Left colon (tissue), 2 donors: Measurements from ENCODE around the gene ZKSCAN8. TPM values are rescaled to one million over a fixed set of nuclear protein-coding genes. Genes with fewer than 3 reads are reported as not detected.

Source experiments
- ATAC-seq: fragments of 200-7000 bp; cut with Tn5 transposase; one replicate; pipeline ENCODE4 v1.9.1; 2020; ENCODE audit warnings: mild to moderate bottlenecking, moderate library complexity
- DNase-seq, 2 donors: peaks; one replicate each; pipeline ENCODE4 v3.0.0-alpha.2; 2020
- intact Hi-C, 2 donors: fragments of 100-400 bp; cut with DNase I in 1 of 2; cut with micrococcal nuclease in 1 of 2; formaldehyde crosslinking; loops; one replicate each; pipeline versions ENCODE4 v1.11.2 to v1.14.0; 2022; cut with DNase I, micrococcal nuclease
- total RNA-seq, 2 donors: library from RNA; stranded (reverse); fragmentation: NEBNext Ultra II Directional; extraction: Animal tissue kit (Norgen Biotek cat#: 25700); gene quantifications; one replicate each; pipeline ENCODE4 v1.2.1, GENCODE V29; 2021
- donor health status: DM: no; HTN: no; CAD: no.
- donor health status: DM: yes; HTN: yes; CAD: no.

The ZKSCAN8 gene
- total RNA-seq, 2 donors from 2014 or later = 10.7 to 13.4 TPM

GRCh38 chr6:28136585-28137504 lies 4.8 kb upstream of the ZKSCAN8 start:
- ATAC-seq (peak; percentile 77), DNase-seq (peak; percentile 87 to 91)
- intact Hi-C loops = no loop called here

GRCh38 chr6:28137505-28137981 lies 4.1 kb upstream of the ZKSCAN8 start:
- no peak for DNase-seq
- intact Hi-C loops = no loop called here
- peak; percentile 18 for ATAC-seq

- intact Hi-C loops = loop anchor here in 1 of 2 donors (10.0 kb wide), 1 partner anchor 75 kb away; no protein-coding TSS in a partner anchor
- no peak for DNase-seq
- ATAC-seq = no peak
Observed at GRCh38 chr6:28139860-28140543, 1.7 kb upstream of the ZKSCAN8 start.

DNA sequence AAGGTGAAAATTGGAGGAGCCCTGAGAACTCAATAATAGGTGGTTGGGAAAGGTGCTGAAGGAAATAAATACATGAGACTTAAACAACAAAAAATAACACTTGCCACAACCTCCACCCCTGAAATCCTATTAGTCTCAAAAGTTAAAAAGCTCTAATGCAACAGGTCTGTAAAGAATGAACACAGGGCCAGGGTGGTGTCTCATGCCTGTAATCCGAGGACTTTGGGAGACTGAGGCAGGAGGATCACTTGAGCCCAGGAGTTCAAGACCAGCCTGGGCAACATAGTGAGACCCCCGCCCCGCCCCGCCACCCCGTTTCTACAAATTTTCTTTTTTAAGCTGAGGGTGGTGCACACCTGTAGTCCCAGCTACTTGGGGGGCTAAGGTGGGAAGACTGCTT lies 1.1 kb upstream of the ZKSCAN8 start:
- ATAC-seq = no peak
- intact Hi-C loops = loop anchor here in 1 of 2 donors (10.0 kb wide), 1 partner anchor 74 kb away; no protein-coding TSS in a partner anchor

GRCh38 chr6:28142446-28142845 lies 763 bp downstream of the ZKSCAN8 start:
- intact Hi-C loops = loop anchor here in 1 of 2 donors (10.0 kb wide), 1 partner anchor 72 kb away; no protein-coding TSS in a partner anchor
- ATAC-seq (no peak), DNase-seq (no peak)

More for the DNA sequence above, 1.1 kb upstream of the ZKSCAN8 start:
- DNase-seq = no peak

DNA sequence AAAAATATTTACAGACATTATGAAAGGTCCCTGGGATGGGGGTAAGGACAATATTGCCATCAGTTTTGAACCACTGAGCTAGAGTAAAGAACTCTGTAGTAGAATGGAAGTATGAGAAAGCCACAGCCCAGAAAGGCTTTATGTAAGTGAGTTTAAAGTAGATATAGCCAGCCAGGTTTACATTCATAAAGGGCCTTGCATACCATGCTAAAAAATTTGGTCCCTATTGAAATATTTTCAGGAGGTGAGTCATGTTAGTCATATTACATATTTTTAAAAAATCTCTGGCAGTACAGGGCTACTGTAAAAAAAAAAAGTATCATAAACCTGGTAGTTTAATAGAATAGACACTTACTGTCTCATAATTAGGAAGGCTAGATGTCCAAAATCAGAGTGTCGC lies 3.5 kb downstream of the ZKSCAN8 start:
- ATAC-seq = no peak
- DNase-seq = no peak
- intact Hi-C loops = loop anchor here in 1 of 2 donors (10.0 kb wide), 1 partner anchor 70 kb away; no protein-coding TSS in a partner anchor

DNA sequence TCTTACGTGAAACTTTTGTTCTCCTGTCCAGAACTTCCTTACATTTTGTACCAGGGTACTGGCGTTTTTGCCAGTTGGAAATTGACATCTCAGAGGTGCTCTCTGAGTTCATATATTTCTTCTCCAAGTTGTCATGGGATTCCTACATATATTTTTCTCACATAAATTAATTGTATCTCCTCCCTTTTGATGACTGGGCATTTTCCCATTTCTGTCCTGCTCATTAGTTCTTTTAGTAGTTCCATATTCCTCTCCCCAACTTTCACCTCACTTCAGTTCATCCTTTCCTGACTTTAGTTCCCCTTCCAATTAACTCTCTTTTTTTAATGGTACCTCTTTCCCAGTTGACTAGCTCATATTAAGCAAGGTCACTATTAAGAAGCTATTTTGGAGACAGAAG lies 10.8 kb downstream of the ZKSCAN8 start:
- DNase-seq (no peak), ATAC-seq (no peak)
- intact Hi-C loops = no loop called here

- intact Hi-C loops = no loop called here
- DNase-seq (no peak), ATAC-seq (no peak)
Observed at GRCh38 chr6:28153546-28153945, 11.9 kb downstream of the ZKSCAN8 start.

DNA sequence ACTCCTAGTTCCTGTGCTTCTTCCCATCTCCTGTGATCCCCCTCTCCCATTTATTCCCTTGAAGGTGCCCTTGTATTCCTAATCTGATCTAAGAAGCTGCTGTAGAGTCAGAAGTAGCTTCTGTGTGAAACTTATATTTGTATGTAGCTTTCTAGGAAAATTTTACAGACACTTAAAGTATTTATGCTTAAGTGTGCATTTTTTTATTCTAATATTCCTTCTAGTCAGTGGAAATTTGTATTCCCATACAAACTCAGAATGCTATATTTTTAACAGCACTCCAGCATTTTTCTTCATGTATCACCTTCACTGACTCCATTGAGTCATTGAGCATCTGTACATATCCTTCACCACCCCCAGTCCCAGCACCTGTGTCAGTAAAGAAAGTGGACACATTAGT lies 12.7 kb downstream of the ZKSCAN8 start:
- ATAC-seq = no peak

DNA sequence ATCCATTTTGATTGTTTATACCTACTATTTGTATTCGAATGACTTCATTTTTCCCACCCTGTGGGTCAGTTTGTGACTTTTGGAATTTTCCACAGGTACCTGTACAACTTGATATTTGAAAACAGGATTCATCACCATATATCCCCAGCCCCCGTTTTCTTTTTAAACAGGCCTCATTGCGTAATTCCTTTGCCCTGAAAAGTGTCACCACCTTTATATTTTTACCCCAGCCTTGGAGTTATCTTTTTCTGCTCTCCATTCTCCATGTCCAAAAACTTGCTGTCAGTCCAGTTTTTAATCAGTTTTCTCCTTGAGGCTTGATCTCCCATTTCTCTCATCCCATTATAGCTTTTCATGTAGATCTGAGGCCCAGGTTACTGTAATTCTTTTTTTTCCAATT lies 16.6 kb downstream of the ZKSCAN8 start:
- DNase-seq (no peak), ATAC-seq (no peak)
- intact Hi-C loops = no loop called here

More for the DNA sequence above, 12.7 kb downstream of the ZKSCAN8 start:
- intact Hi-C loops = no loop called here
- no peak for DNase-seq

DNA sequence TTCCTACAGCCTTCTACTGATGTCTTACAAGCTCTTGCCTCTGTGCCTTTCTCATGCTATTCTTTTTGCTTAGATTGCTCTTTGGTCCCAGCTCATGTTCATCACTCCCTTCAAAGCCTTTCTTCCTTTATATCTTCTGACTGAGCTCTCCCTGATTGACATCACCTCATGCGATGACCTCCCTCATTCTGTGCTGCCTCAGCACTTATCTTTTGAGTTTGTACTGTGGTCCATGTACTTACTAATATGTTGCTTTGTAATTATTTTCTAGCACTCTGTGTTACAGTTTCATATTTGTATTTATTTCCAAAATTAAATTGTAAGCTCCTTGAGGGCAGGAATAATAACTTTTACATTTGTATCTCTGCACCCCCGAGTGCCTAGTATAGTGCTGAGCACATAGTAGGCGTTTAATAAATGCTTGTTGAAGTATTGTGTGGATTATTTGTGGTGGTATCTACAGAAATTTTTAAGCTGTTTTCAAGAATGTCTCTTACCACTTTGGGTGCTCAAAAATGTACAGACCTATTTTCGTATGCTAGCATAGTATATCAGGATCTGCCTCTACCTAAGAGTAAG lies 17.4 kb downstream of the ZKSCAN8 start:
- ATAC-seq = no peak
- DNase-seq = no peak
- intact Hi-C loops = no loop called here

- DNase-seq = no peak
- intact Hi-C loops = no loop called here
- ATAC-seq = no peak
Observed at GRCh38 chr6:28160233-28160632, 18.6 kb downstream of the ZKSCAN8 start.

DNA sequence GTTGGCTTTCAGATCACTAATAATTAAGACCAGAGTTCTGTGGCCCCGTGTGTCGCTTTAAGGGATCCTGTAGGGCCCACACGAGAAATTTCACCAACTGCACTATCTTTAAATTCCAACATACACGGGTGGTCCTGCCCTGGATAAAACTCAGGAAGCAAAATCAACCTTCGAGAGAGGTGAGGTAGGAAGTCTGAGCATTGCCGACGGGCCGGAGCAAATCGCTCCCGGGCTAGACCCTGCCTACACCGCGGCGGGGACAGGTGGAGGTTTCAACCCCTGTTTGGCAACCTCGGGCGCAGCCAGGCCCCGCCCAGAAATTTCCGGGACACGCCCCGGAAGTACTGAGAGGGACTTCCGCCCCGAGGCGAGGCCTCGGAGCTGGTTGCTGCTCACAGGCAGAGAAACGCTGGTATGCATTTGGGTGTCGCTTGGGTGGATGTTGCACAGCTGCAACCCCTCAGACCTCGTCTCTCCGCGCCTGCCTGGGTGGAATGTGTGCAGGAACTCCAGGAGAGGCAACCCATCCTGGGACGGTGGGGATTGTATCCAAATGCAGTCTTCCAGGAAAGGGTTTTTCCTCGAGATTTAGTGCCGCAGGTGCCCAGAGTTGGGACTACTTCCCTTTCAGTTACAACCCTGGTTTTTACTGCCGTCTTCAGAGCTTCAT lies 19.9 kb downstream of the ZKSCAN8 start:
- intact Hi-C loops = no loop called here
- DNase-seq (peak; percentile 57 to 84), ATAC-seq (peak; percentile 100)

GRCh38 chr6:28165563-28165962 lies 23.9 kb downstream of the ZKSCAN8 start:
- ATAC-seq (no peak), DNase-seq (no peak)
- intact Hi-C loops = no loop called here

DNA sequence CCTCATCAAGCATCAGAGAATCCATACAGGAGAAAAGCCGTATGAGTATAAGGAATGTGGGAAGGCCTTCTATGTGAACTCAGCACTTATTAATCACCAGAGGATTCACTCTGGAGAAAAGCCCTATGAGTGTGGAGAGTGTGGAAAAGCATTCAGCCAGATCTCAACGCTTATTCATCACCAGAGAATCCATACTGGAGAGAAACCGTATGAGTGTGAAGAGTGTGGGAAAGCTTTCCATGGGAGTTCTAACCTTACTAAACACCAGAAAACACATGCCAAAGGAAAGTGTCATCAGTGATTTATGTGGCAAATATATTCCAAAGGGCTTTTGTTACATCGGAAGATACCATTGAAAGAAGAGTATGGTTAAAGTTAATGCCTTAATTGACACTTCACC lies 25.4 kb downstream of the ZKSCAN8 start:
- intact Hi-C loops = no loop called here
- no peak for ATAC-seq
- DNase-seq = no peak

DNA sequence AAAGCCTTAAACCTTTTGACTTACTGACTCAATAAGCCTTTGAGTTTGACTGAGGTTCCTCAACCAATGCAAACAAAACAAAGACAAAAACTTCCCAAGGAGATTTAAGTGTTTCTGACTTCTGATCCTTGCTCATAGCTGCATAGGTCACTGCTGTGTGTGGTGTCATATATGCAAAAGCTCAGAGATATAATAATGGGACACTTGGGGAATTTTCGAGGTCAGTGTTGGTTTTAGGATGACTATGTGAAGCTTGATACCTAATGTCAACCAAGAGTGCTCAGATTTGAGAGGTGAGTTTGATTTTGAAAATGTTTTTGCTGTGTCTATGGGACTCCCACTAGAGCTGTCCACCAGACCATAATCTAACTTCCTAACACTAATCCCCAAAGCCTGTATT lies 26.2 kb downstream of the ZKSCAN8 start:
- ATAC-seq (no peak), DNase-seq (no peak)
- intact Hi-C loops = no loop called here

GRCh38 chr6:28171271-28171670 lies 29.6 kb downstream of the ZKSCAN8 start:
- intact Hi-C loops = no loop called here
- ATAC-seq = no peak
- no peak for DNase-seq

DNA sequence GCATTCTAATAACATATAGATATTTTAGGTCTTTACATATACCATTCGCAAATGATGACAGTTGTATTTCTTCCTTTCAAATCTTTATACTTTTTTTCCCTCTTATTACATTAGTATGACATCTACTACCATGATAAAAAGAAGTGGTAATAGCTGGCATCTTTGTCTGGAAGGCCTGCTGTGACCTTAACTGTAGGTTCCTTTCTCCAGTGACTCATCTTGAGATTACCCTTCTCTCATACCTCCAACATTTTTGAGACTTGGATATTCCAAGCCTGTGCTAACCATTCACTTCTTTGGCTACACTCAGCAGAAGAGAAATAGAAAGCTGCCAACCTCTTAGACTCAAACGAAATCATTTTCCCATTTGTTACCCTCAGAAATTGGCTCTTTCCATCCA lies 30.3 kb downstream of the ZKSCAN8 start:
- intact Hi-C loops = no loop called here
- DNase-seq = no peak
- ATAC-seq = no peak

DNA sequence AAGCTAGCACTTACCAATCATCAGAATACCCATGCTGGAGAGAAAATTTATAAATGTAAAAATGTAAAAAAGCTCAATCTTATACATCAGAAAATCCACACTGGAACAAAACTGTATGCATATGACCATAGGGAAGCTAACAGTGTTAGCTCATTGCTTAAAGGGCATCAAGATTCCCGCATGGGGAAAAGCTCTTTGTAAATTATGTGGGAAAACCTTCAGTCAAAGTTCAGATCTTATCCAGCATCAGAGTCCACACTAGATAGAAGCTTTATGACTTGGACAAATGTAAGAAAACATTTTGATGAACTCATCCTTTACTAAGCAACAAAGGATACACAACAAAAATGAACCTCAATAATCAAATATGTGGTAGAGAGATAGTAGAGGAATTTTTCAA lies 34.7 kb downstream of the ZKSCAN8 start:
- DNase-seq (no peak), ATAC-seq (no peak)
- intact Hi-C loops = no loop called here
